GM23338 (cell line): Measurements from ENCODE around the gene SLC5A5. TPM values are rescaled to one million over a fixed set of nuclear protein-coding genes. Genes with fewer than 3 reads are reported as not detected.

Source experiments
- ATAC-seq: fragments of 200-7000 bp; cut with Tn5 transposase; 3 replicates; pipeline ENCODE4 v1.9.1; 2020
- DNase-seq: peaks from one replicate; pipeline ENCODE4 v3.0.0-alpha.2; 2015; ENCODE audit warnings: low spot score
- H2AFZ ChIP-seq: fragments of 200-600 bp; sonication (generic); 2 replicates; pipeline ENCODE4 v1.8.0; 2016; ENCODE audit warnings: antibody characterized with exemption, mild to moderate bottlenecking, moderate library complexity
- H3F3A ChIP-seq: fragments of 200-600 bp; sonication (generic); replicated peaks from 2 replicates; pipeline ENCODE4 v1.8.0; 2017; ENCODE audit warnings: antibody characterized with exemption, mixed run types, low read depth
- H3K27ac ChIP-seq: fragments of 200-600 bp; sonication (generic); 2 replicates; pipeline ENCODE4 v1.6.1; 2016; ENCODE audit warnings: low read depth
- H3K27me3 ChIP-seq: fragments of 200-600 bp; sonication (generic); 2 replicates; pipeline ENCODE4 v1.8.0; 2016; ENCODE audit warnings: mild to moderate bottlenecking, mixed run types, moderate library complexity; ENCODE audit not compliant: insufficient read depth
- H3K36me3 ChIP-seq: fragments of 200-600 bp; sonication (generic); 2 replicates; pipeline ENCODE4 v1.8.0; 2016; ENCODE audit warnings: mild to moderate bottlenecking; ENCODE audit not compliant: insufficient read depth
- H3K4me1 ChIP-seq: fragments of 200-600 bp; sonication (generic); 2 replicates; pipeline ENCODE4 v1.8.0; 2016; ENCODE audit warnings: mild to moderate bottlenecking, moderate library complexity; ENCODE audit not compliant: insufficient read depth
- H3K4me2 ChIP-seq: fragments of 200-600 bp; sonication (generic); 2 replicates; pipeline ENCODE4 v1.7.1; 2017; ENCODE audit warnings: mixed run types
- H3K4me3 ChIP-seq: fragments of 200-600 bp; sonication (generic); 2 replicates; pipeline ENCODE4 v1.6.1; 2016; ENCODE audit warnings: mixed run types
- H3K79me2 ChIP-seq: fragments of 200-600 bp; sonication (generic); replicated peaks from 2 replicates; pipeline ENCODE4 v1.8.0; 2017; ENCODE audit warnings: mild to moderate bottlenecking; ENCODE audit not compliant: insufficient read depth
- H3K9me2 ChIP-seq: fragments of 200-600 bp; sonication (generic); 2 replicates; pipeline ENCODE4 v1.8.0; 2017; ENCODE audit not compliant: insufficient read depth
- H4K20me1 ChIP-seq: fragments of 200-600 bp; sonication (generic); replicated peaks from 2 replicates; pipeline ENCODE4 v1.8.0; 2017; ENCODE audit warnings: mild to moderate bottlenecking; ENCODE audit not compliant: insufficient read depth
- H3K27ac Mint-ChIP-seq: 2 replicates; pipeline ENCODE4 v1.8.0; 2020; ENCODE audit warnings: inconsistent platforms, mild to moderate bottlenecking, moderate library complexity, mixed read lengths
- H3K27me3 Mint-ChIP-seq: 3 replicates; pipeline ENCODE4 v1.8.0; 2022; ENCODE audit warnings: low read depth, mild to moderate bottlenecking, moderate library complexity, mixed read lengths, inconsistent platforms; ENCODE audit not compliant: insufficient read depth, poor library complexity
- H3K36me3 Mint-ChIP-seq: 3 replicates; pipeline ENCODE4 v1.8.0; 2021; ENCODE audit warnings: low read depth, mild to moderate bottlenecking, inconsistent platforms, moderate library complexity, mixed read lengths
- H3K4me1 Mint-ChIP-seq: 3 replicates; pipeline ENCODE4 v1.8.0; 2020; ENCODE audit warnings: mild to moderate bottlenecking, inconsistent platforms, mixed read lengths
- H3K4me3 Mint-ChIP-seq: 3 replicates; pipeline ENCODE4 v1.8.0; 2021; ENCODE audit warnings: moderate library complexity, mild to moderate bottlenecking, inconsistent platforms, mixed read lengths
- H3K9me3 Mint-ChIP-seq: 3 replicates; pipeline ENCODE4 v1.8.0; 2020; ENCODE audit warnings: moderate library complexity, mild to moderate bottlenecking, inconsistent platforms, mixed read lengths
- CREB1 ChIP-seq: fragments of 250-450 bp; sonication (Bioruptor Pico); IDR thresholded peaks from 2 replicates; pipeline ENCODE4 v1.5.0; 2020; ENCODE audit warnings: low read depth, mild to moderate bottlenecking, moderate library complexity
- CTCF ChIP-seq, 2 experiments: fragments of 200-600 bp in 1 of 2; sonication (generic) in 1 of 2; conservative IDR thresholded peaks; 2 replicates each; pipeline versions ENCODE4 v1.5.1 to v1.6.1; 2016 to 2017; ENCODE audit warnings: antibody characterized with exemption in 2 of 2, low read depth in 2 of 2, mild to moderate bottlenecking in 2 of 2, moderate library complexity in 1 of 2
- ETS1 ChIP-seq: IDR thresholded peaks from 2 replicates; pipeline ENCODE4 v1.6.1; 2016; ENCODE audit warnings: antibody characterized with exemption
- EZH2phosphoT487 ChIP-seq: fragments of 200-600 bp; sonication (generic); IDR thresholded peaks from one replicate; pipeline ENCODE4 v1.8.1; 2018; ENCODE audit warnings: antibody characterized with exemption; ENCODE audit not compliant: unreplicated experiment
- JUNB ChIP-seq: IDR thresholded peaks from one replicate; pipeline ENCODE4 v1.6.1; 2016; ENCODE audit warnings: antibody characterized with exemption; ENCODE audit not compliant: unreplicated experiment
- NANOG ChIP-seq: IDR thresholded peaks from 2 replicates; pipeline ENCODE4 v1.6.1; 2016; ENCODE audit warnings: antibody characterized with exemption, borderline replicate concordance
- POLR2AphosphoS5 ChIP-seq: IDR thresholded peaks from 2 replicates; pipeline ENCODE4 v1.6.1; 2016; ENCODE audit warnings: antibody characterized with exemption, low read depth
- STAT1 ChIP-seq: IDR thresholded peaks from one replicate; pipeline ENCODE4 v1.6.1; 2016; ENCODE audit warnings: antibody characterized with exemption; ENCODE audit not compliant: unreplicated experiment
- ZNF114 ChIP-seq: fragments of 250-450 bp; sonication (Bioruptor Pico); IDR thresholded peaks from 2 replicates; pipeline ENCODE4 v1.5.0; 2020; ENCODE audit warnings: mild to moderate bottlenecking, moderate library complexity
- polyA plus RNA-seq: library from polyadenylated mRNA; unstranded; fragments of >200 nt; fragmentation: Nextera tagmentation; extraction: Ambion mirVana; gene quantifications from 2 replicates; pipeline ENCODE4 v1.2.1, GENCODE V29; 2016
- total RNA-seq: library from RNA; depleted of rRNA; stranded (reverse); fragments of >200 nt; shearing (Covaris generic); gene quantifications from 2 replicates; pipeline ENCODE4 v1.2.3, GENCODE V29; 2014
- TF ChIP-seq, protein P1 (sequence below): fragments of 250-450 bp; sonication (Bioruptor Pico); IDR thresholded peaks from 2 replicates; pipeline ENCODE4 v1.5.0; 2020; ENCODE audit warnings: mild to moderate bottlenecking, moderate library complexity

The SLC5A5 gene
- total and polyA plus RNA-seq, 2 experiments from 2014 or later, result 1.0 to 2.1 TPM

- TF ChIP-seq, protein P1, sequence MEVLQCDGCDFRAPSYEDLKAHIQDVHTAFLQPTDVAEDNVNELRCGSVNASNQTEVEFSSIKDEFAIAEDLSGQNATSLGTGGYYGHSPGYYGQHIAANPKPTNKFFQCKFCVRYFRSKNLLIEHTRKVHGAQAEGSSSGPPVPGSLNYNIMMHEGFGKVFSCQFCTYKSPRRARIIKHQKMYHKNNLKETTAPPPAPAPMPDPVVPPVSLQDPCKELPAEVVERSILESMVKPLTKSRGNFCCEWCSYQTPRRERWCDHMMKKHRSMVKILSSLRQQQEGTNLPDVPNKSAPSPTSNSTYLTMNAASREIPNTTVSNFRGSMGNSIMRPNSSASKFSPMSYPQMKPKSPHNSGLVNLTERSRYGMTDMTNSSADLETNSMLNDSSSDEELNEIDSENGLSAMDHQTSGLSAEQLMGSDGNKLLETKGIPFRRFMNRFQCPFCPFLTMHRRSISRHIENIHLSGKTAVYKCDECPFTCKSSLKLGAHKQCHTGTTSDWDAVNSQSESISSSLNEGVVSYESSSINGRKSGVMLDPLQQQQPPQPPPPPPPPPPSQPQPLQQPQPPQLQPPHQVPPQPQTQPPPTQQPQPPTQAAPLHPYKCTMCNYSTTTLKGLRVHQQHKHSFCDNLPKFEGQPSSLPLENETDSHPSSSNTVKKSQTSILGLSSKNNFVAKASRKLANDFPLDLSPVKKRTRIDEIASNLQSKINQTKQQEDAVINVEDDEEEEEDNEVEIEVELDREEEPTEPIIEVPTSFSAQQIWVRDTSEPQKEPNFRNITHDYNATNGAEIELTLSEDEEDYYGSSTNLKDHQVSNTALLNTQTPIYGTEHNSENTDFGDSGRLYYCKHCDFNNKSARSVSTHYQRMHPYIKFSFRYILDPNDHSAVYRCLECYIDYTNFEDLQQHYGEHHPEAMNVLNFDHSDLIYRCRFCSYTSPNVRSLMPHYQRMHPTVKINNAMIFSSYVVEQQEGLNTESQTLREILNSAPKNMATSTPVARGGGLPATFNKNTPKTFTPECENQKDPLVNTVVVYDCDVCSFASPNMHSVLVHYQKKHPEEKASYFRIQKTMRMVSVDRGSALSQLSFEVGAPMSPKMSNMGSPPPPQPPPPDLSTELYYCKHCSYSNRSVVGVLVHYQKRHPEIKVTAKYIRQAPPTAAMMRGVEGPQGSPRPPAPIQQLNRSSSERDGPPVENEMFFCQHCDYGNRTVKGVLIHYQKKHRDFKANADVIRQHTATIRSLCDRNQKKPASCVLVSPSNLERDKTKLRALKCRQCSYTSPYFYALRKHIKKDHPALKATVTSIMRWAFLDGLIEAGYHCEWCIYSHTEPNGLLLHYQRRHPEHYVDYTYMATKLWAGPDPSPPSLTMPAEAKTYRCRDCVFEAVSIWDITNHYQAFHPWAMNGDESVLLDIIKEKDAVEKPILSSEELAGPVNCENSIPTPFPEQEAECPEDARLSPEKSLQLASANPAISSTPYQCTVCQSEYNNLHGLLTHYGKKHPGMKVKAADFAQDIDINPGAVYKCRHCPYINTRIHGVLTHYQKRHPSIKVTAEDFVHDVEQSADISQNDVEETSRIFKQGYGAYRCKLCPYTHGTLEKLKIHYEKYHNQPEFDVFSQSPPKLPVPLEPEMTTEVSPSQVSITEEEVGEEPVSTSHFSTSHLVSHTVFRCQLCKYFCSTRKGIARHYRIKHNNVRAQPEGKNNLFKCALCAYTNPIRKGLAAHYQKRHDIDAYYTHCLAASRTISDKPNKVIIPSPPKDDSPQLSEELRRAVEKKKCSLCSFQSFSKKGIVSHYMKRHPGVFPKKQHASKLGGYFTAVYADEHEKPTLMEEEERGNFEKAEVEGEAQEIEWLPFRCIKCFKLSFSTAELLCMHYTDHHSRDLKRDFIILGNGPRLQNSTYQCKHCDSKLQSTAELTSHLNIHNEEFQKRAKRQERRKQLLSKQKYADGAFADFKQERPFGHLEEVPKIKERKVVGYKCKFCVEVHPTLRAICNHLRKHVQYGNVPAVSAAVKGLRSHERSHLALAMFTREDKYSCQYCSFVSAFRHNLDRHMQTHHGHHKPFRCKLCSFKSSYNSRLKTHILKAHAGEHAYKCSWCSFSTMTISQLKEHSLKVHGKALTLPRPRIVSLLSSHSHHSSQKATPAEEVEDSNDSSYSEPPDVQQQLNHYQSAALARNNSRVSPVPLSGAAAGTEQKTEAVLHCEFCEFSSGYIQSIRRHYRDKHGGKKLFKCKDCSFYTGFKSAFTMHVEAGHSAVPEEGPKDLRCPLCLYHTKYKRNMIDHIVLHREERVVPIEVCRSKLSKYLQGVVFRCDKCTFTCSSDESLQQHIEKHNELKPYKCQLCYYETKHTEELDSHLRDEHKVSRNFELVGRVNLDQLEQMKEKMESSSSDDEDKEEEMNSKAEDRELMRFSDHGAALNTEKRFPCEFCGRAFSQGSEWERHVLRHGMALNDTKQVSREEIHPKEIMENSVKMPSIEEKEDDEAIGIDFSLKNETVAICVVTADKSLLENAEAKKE, result no peak
These were observed 48.8 kb downstream of the SLC5A5 start (continued) for GRCh38 chr19:17920527-17920926.

DNA sequence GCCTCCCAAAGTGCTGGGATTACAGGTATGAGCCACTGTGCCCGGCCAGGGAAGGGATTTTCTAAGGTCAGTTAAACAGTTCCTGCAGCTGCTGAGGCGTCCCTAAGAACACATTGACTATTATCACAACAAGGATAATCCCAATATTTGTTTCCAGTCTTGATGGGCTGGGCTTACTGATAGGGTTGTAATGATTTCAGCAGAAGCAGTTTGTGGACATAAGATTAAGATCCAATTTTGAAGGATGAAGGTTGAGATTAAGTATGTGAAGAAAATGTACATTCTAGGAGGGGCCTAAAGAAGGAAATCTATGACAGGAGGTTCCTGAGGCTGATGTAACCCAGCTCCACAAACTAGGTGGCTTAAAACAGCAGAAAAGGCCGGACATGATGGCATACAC lies 50.4 kb downstream of the SLC5A5 start:
- Histone ChIP-seq H3K4me1 (no peaks in the 10 kb centered on the region), H4K20me1 (no peaks in the 10 kb centered on the region), H3K4me3 (no peak overlapping the region), H3K36me3 (no peaks in the 10 kb centered on the region), H3K4me2 (no peak overlapping the region), H2AFZ (no peak overlapping the region), H3K27ac (no peak overlapping the region), H3K9me2 (no peaks in the 10 kb centered on the region), H3F3A (no peaks in the 10 kb centered on the region), H3K79me2 (no peaks in the 10 kb centered on the region), H3K27me3 (no peaks in the 10 kb centered on the region)
- Mint-ChIP-seq H3K27me3 (peaks cover 7% of the 10 kb centered on the region), H3K4me1 (no peaks in the 10 kb centered on the region), H3K4me3 (no peak overlapping the region), H3K36me3 (no peaks in the 10 kb centered on the region; the same call in 2 of the 3 replicates), H3K27ac (no peak overlapping the region), H3K9me3 (peaks cover 22% of the 10 kb centered on the region)
- DNase-seq, result no peak
- ATAC-seq, result no peak
- no peak for TF ChIP-seq ETS1

- H3K4me3 Mint-ChIP-seq, result no peak overlapping the region
- H3K27ac Mint-ChIP-seq, result no peak overlapping the region
- H3K36me3 ChIP-seq, result no peaks in the 10 kb centered on the region
- H3K9me2 ChIP-seq, result no peaks in the 10 kb centered on the region
- H3K4me1 ChIP-seq, result no peaks in the 10 kb centered on the region
- H3K9me3 Mint-ChIP-seq, result peaks cover 3% of the 10 kb centered on the region; the same call in 1 of the 3 replicates
- no peak overlapping the region for H3K27ac ChIP-seq
- no peaks in the 10 kb centered on the region for H3K79me2 ChIP-seq
- H3K4me3 ChIP-seq, result no peak overlapping the region
- H3K4me2 ChIP-seq, result no peak overlapping the region
- no peaks in the 10 kb centered on the region for H3F3A ChIP-seq
- H4K20me1 ChIP-seq, result no peaks in the 10 kb centered on the region
- no peak for DNase-seq
- peaks cover 9% of the 10 kb centered on the region for H3K27me3 Mint-ChIP-seq
- H3K27me3 ChIP-seq, result no peaks in the 10 kb centered on the region
- H3K4me1 Mint-ChIP-seq, result no peaks in the 10 kb centered on the region
- H3K36me3 Mint-ChIP-seq, result no peaks in the 10 kb centered on the region
- H2AFZ ChIP-seq, result no peak overlapping the region
- no peak for ATAC-seq
- TF ChIP-seq NANOG, result no peak
- no peak for TF ChIP-seq ZNF114 (CRISPR knock-in tag)
- no peak for TF ChIP-seq CTCF (conservative IDR thresholded peaks at IDR 0.05; ENCODE audit: low read depth in 2 of 2)
- no peak for TF ChIP-seq EZH2phosphoT487
- no peak for TF ChIP-seq JUNB
- TF ChIP-seq POLR2AphosphoS5, result no peak
- TF ChIP-seq CREB1, result no peak
- TF ChIP-seq STAT1, result no peak
These were observed 54.3 kb downstream of the SLC5A5 start for GRCh38 chr19:17926044-17926443.
